GM23338 (cell line): ENCODE measurements around the gene TMEM178B. TPM values are rescaled to one million over a fixed set of nuclear protein-coding genes. Genes with fewer than 3 reads are reported as not detected.

Experiments
- ATAC-seq: fragments of 200-7000 bp; cut with Tn5 transposase; 3 replicates; pipeline ENCODE4 v1.9.1; 2020
- DNase-seq: peaks from one replicate; pipeline ENCODE4 v3.0.0-alpha.2; 2015; ENCODE audit warnings: low spot score
- H2AFZ ChIP-seq: fragments of 200-600 bp; sonication (generic); 2 replicates; pipeline ENCODE4 v1.8.0; 2016; ENCODE audit warnings: antibody characterized with exemption, mild to moderate bottlenecking, moderate library complexity
- H3F3A ChIP-seq: fragments of 200-600 bp; sonication (generic); replicated peaks from 2 replicates; pipeline ENCODE4 v1.8.0; 2017; ENCODE audit warnings: antibody characterized with exemption, mixed run types, low read depth
- H3K27ac ChIP-seq: fragments of 200-600 bp; sonication (generic); 2 replicates; pipeline ENCODE4 v1.6.1; 2016; ENCODE audit warnings: low read depth
- H3K27me3 ChIP-seq: fragments of 200-600 bp; sonication (generic); 2 replicates; pipeline ENCODE4 v1.8.0; 2016; ENCODE audit warnings: mild to moderate bottlenecking, mixed run types, moderate library complexity; ENCODE audit not compliant: insufficient read depth
- H3K36me3 ChIP-seq: fragments of 200-600 bp; sonication (generic); 2 replicates; pipeline ENCODE4 v1.8.0; 2016; ENCODE audit warnings: mild to moderate bottlenecking; ENCODE audit not compliant: insufficient read depth
- H3K4me1 ChIP-seq: fragments of 200-600 bp; sonication (generic); 2 replicates; pipeline ENCODE4 v1.8.0; 2016; ENCODE audit warnings: mild to moderate bottlenecking, moderate library complexity; ENCODE audit not compliant: insufficient read depth
- H3K4me2 ChIP-seq: fragments of 200-600 bp; sonication (generic); 2 replicates; pipeline ENCODE4 v1.7.1; 2017; ENCODE audit warnings: mixed run types
- H3K4me3 ChIP-seq: fragments of 200-600 bp; sonication (generic); 2 replicates; pipeline ENCODE4 v1.6.1; 2016; ENCODE audit warnings: mixed run types
- H3K79me2 ChIP-seq: fragments of 200-600 bp; sonication (generic); replicated peaks from 2 replicates; pipeline ENCODE4 v1.8.0; 2017; ENCODE audit warnings: mild to moderate bottlenecking; ENCODE audit not compliant: insufficient read depth
- H3K9me2 ChIP-seq: fragments of 200-600 bp; sonication (generic); 2 replicates; pipeline ENCODE4 v1.8.0; 2017; ENCODE audit not compliant: insufficient read depth
- H4K20me1 ChIP-seq: fragments of 200-600 bp; sonication (generic); replicated peaks from 2 replicates; pipeline ENCODE4 v1.8.0; 2017; ENCODE audit warnings: mild to moderate bottlenecking; ENCODE audit not compliant: insufficient read depth
- H3K27ac Mint-ChIP-seq: 2 replicates; pipeline ENCODE4 v1.8.0; 2020; ENCODE audit warnings: inconsistent platforms, mild to moderate bottlenecking, moderate library complexity, mixed read lengths
- H3K27me3 Mint-ChIP-seq: 3 replicates; pipeline ENCODE4 v1.8.0; 2022; ENCODE audit warnings: low read depth, mild to moderate bottlenecking, moderate library complexity, mixed read lengths, inconsistent platforms; ENCODE audit not compliant: insufficient read depth, poor library complexity
- H3K36me3 Mint-ChIP-seq: 3 replicates; pipeline ENCODE4 v1.8.0; 2021; ENCODE audit warnings: low read depth, mild to moderate bottlenecking, inconsistent platforms, moderate library complexity, mixed read lengths
- H3K4me1 Mint-ChIP-seq: 3 replicates; pipeline ENCODE4 v1.8.0; 2020; ENCODE audit warnings: mild to moderate bottlenecking, inconsistent platforms, mixed read lengths
- H3K4me3 Mint-ChIP-seq: 3 replicates; pipeline ENCODE4 v1.8.0; 2021; ENCODE audit warnings: moderate library complexity, mild to moderate bottlenecking, inconsistent platforms, mixed read lengths
- H3K9me3 Mint-ChIP-seq: 3 replicates; pipeline ENCODE4 v1.8.0; 2020; ENCODE audit warnings: moderate library complexity, mild to moderate bottlenecking, inconsistent platforms, mixed read lengths
- CREB1 ChIP-seq: fragments of 250-450 bp; sonication (Bioruptor Pico); IDR thresholded peaks from 2 replicates; pipeline ENCODE4 v1.5.0; 2020; ENCODE audit warnings: low read depth, mild to moderate bottlenecking, moderate library complexity
- EZH2 ChIP-seq: fragments of 200-600 bp; sonication (generic); IDR thresholded peaks from one replicate; pipeline ENCODE4 v1.8.0; 2017; ENCODE audit warnings: antibody characterized with exemption, mild to moderate bottlenecking, low read depth; ENCODE audit not compliant: unreplicated experiment
- EZH2phosphoT487 ChIP-seq: fragments of 200-600 bp; sonication (generic); IDR thresholded peaks from one replicate; pipeline ENCODE4 v1.8.1; 2018; ENCODE audit warnings: antibody characterized with exemption; ENCODE audit not compliant: unreplicated experiment
- JUNB ChIP-seq: IDR thresholded peaks from one replicate; pipeline ENCODE4 v1.6.1; 2016; ENCODE audit warnings: antibody characterized with exemption; ENCODE audit not compliant: unreplicated experiment
- NANOG ChIP-seq: IDR thresholded peaks from 2 replicates; pipeline ENCODE4 v1.6.1; 2016; ENCODE audit warnings: antibody characterized with exemption, borderline replicate concordance
- POLR2AphosphoS5 ChIP-seq: IDR thresholded peaks from 2 replicates; pipeline ENCODE4 v1.6.1; 2016; ENCODE audit warnings: antibody characterized with exemption, low read depth
- ZNF331 ChIP-seq: fragments of 250-450 bp; sonication (Bioruptor Pico); IDR thresholded peaks from 2 replicates; pipeline ENCODE4 v1.5.0; 2020; ENCODE audit warnings: low read depth, mild to moderate bottlenecking, moderate library complexity
- polyA plus RNA-seq: library from polyadenylated mRNA; unstranded; fragments of >200 nt; fragmentation: Nextera tagmentation; extraction: Ambion mirVana; gene quantifications from 2 replicates; pipeline ENCODE4 v1.2.1, GENCODE V29; 2016
- total RNA-seq: library from RNA; depleted of rRNA; stranded (reverse); fragments of >200 nt; shearing (Covaris generic); gene quantifications from 2 replicates; pipeline ENCODE4 v1.2.3, GENCODE V29; 2014
- TF ChIP-seq, protein P1 (sequence below): fragments of 250-450 bp; sonication (Bioruptor Pico); IDR thresholded peaks from 2 replicates; pipeline ENCODE4 v1.5.0; 2020; ENCODE audit warnings: mild to moderate bottlenecking, moderate library complexity
- TF ChIP-seq, protein P2 (sequence below): IDR thresholded peaks from 2 replicates; pipeline ENCODE4 v1.6.1; 2016; ENCODE audit warnings: antibody characterized with exemption
- TF ChIP-seq, protein P3 (sequence below): IDR thresholded peaks from one replicate; pipeline ENCODE4 v1.6.1; 2018; ENCODE audit warnings: antibody characterized with exemption; ENCODE audit not compliant: unreplicated experiment

Gene TMEM178B
- total and polyA plus RNA-seq, 2 experiments from 2014 or later: 4.9 to 15.6 TPM

DNA sequence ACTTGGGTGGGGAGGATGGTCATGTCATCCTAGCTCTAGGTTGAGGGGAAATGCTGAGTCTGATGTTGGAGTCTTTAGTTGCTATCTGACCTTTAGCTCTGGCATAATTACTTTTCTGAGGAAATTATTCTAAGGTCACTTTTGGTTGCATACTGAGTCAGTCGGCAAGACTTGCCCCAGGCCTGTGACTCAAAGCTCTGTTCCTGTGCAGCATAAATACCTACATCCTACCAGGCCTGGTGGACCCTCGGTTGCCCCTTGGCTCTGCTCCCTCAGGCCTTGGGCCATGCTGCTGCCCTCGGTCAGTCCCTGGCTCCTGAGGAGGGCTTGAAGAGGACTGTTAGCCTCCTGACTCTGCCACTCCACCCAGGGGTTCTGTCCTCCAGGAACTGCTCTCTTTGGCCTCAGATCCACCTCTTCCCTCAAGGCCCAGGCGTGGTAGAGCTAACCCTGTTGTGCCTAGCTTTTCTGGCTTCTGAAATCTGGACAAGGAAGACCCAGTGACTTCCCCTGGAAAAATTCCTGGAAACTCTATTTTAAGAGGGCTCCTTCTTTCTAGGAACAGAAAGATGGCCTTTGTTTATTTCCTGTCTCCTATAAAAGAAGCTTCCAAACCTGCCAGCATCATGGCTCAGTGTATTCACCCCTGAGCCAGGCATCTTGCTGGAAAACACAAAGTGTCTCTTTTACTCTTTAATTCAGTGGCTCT is 71.2 kb downstream of the TMEM178B start:
- Mint-ChIP-seq H3K4me3 (no peak overlapping the region), H3K36me3 (peaks cover 5% of the 10 kb centered on the region; the same call in 1 of the 3 replicates), H3K4me1 (peaks cover 13% of the 10 kb centered on the region; the same call in 2 of the 3 replicates), H3K9me3 (0 out of 3 replicates have a peak, but pooled peaks cover 5% of the 10 kb centered on the region), H3K27me3 (no peaks in the 10 kb centered on the region), H3K27ac (no peak overlapping the region)
- H3K4me2 ChIP-seq: 0 out of 2 replicates have a peak overlapping the region, but pooled peaks have one; percentile 26
- no peak for DNase-seq
- H3K4me1 ChIP-seq: peaks cover 2% of the 10 kb centered on the region; the same call in 1 of the 2 replicates
- no peaks in the 10 kb centered on the region for H3K9me2 ChIP-seq
- H3K4me3 ChIP-seq: no peak overlapping the region
- no peak for TF ChIP-seq ZNF331 (CRISPR knock-in tag)
- TF ChIP-seq, protein P1, sequence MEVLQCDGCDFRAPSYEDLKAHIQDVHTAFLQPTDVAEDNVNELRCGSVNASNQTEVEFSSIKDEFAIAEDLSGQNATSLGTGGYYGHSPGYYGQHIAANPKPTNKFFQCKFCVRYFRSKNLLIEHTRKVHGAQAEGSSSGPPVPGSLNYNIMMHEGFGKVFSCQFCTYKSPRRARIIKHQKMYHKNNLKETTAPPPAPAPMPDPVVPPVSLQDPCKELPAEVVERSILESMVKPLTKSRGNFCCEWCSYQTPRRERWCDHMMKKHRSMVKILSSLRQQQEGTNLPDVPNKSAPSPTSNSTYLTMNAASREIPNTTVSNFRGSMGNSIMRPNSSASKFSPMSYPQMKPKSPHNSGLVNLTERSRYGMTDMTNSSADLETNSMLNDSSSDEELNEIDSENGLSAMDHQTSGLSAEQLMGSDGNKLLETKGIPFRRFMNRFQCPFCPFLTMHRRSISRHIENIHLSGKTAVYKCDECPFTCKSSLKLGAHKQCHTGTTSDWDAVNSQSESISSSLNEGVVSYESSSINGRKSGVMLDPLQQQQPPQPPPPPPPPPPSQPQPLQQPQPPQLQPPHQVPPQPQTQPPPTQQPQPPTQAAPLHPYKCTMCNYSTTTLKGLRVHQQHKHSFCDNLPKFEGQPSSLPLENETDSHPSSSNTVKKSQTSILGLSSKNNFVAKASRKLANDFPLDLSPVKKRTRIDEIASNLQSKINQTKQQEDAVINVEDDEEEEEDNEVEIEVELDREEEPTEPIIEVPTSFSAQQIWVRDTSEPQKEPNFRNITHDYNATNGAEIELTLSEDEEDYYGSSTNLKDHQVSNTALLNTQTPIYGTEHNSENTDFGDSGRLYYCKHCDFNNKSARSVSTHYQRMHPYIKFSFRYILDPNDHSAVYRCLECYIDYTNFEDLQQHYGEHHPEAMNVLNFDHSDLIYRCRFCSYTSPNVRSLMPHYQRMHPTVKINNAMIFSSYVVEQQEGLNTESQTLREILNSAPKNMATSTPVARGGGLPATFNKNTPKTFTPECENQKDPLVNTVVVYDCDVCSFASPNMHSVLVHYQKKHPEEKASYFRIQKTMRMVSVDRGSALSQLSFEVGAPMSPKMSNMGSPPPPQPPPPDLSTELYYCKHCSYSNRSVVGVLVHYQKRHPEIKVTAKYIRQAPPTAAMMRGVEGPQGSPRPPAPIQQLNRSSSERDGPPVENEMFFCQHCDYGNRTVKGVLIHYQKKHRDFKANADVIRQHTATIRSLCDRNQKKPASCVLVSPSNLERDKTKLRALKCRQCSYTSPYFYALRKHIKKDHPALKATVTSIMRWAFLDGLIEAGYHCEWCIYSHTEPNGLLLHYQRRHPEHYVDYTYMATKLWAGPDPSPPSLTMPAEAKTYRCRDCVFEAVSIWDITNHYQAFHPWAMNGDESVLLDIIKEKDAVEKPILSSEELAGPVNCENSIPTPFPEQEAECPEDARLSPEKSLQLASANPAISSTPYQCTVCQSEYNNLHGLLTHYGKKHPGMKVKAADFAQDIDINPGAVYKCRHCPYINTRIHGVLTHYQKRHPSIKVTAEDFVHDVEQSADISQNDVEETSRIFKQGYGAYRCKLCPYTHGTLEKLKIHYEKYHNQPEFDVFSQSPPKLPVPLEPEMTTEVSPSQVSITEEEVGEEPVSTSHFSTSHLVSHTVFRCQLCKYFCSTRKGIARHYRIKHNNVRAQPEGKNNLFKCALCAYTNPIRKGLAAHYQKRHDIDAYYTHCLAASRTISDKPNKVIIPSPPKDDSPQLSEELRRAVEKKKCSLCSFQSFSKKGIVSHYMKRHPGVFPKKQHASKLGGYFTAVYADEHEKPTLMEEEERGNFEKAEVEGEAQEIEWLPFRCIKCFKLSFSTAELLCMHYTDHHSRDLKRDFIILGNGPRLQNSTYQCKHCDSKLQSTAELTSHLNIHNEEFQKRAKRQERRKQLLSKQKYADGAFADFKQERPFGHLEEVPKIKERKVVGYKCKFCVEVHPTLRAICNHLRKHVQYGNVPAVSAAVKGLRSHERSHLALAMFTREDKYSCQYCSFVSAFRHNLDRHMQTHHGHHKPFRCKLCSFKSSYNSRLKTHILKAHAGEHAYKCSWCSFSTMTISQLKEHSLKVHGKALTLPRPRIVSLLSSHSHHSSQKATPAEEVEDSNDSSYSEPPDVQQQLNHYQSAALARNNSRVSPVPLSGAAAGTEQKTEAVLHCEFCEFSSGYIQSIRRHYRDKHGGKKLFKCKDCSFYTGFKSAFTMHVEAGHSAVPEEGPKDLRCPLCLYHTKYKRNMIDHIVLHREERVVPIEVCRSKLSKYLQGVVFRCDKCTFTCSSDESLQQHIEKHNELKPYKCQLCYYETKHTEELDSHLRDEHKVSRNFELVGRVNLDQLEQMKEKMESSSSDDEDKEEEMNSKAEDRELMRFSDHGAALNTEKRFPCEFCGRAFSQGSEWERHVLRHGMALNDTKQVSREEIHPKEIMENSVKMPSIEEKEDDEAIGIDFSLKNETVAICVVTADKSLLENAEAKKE (CRISPR knock-in tag): no peak
- TF ChIP-seq POLR2AphosphoS5: no peak
- TF ChIP-seq JUNB: no peak
- TF ChIP-seq, protein P2, sequence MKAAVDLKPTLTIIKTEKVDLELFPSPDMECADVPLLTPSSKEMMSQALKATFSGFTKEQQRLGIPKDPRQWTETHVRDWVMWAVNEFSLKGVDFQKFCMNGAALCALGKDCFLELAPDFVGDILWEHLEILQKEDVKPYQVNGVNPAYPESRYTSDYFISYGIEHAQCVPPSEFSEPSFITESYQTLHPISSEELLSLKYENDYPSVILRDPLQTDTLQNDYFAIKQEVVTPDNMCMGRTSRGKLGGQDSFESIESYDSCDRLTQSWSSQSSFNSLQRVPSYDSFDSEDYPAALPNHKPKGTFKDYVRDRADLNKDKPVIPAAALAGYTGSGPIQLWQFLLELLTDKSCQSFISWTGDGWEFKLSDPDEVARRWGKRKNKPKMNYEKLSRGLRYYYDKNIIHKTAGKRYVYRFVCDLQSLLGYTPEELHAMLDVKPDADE: no peak
- no peak for TF ChIP-seq CREB1 (CRISPR knock-in tag)
- no peak for TF ChIP-seq EZH2
- TF ChIP-seq, protein P3, sequence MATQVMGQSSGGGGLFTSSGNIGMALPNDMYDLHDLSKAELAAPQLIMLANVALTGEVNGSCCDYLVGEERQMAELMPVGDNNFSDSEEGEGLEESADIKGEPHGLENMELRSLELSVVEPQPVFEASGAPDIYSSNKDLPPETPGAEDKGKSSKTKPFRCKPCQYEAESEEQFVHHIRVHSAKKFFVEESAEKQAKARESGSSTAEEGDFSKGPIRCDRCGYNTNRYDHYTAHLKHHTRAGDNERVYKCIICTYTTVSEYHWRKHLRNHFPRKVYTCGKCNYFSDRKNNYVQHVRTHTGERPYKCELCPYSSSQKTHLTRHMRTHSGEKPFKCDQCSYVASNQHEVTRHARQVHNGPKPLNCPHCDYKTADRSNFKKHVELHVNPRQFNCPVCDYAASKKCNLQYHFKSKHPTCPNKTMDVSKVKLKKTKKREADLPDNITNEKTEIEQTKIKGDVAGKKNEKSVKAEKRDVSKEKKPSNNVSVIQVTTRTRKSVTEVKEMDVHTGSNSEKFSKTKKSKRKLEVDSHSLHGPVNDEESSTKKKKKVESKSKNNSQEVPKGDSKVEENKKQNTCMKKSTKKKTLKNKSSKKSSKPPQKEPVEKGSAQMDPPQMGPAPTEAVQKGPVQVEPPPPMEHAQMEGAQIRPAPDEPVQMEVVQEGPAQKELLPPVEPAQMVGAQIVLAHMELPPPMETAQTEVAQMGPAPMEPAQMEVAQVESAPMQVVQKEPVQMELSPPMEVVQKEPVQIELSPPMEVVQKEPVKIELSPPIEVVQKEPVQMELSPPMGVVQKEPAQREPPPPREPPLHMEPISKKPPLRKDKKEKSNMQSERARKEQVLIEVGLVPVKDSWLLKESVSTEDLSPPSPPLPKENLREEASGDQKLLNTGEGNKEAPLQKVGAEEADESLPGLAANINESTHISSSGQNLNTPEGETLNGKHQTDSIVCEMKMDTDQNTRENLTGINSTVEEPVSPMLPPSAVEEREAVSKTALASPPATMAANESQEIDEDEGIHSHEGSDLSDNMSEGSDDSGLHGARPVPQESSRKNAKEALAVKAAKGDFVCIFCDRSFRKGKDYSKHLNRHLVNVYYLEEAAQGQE: no peak
- no peak for TF ChIP-seq EZH2phosphoT487
- no peak for TF ChIP-seq NANOG
- no peaks in the 10 kb centered on the region for H3K27me3 ChIP-seq
- H3F3A ChIP-seq: no peaks in the 10 kb centered on the region
- H3K27ac ChIP-seq: no peak overlapping the region
- peaks cover 58% of the 10 kb centered on the region for H3K79me2 ChIP-seq
- H4K20me1 ChIP-seq: peaks cover 11% of the 10 kb centered on the region; the same call in 1 of the 2 replicates
- no peak for ATAC-seq
- H2AFZ ChIP-seq: no peak overlapping the region
- H3K36me3 ChIP-seq: no peaks in the 10 kb centered on the region
